MG63 (cell line): ENCODE results near the gene RNGTT. TPM values are rescaled to one million over a fixed set of nuclear protein-coding genes. Genes with fewer than 3 reads are reported as not detected.
"Not testable (repeated sequence)": the region's sequence is repeated elsewhere in the genome, so short reads cannot be mapped to it uniquely, and the experiment has no call there.

ENCODE experiments used
- DNase-seq: peaks from one replicate; pipeline ENCODE4 v3.0.0-alpha.2; 2020
- H3K27me3 ChIP-seq: fragments of 250-450 bp; sonication (Bioruptor Pico); 2 replicates; pipeline ENCODE4 v1.5.1; 2020; ENCODE audit warnings: mild to moderate bottlenecking, moderate library complexity
- H3K36me3 ChIP-seq: fragments of 250-450 bp; sonication (Bioruptor Pico); 2 replicates; pipeline ENCODE4 v1.5.1; 2020; ENCODE audit warnings: mild to moderate bottlenecking, moderate library complexity
- H3K4me3 ChIP-seq: fragments of 250-450 bp; sonication (Bioruptor Pico); 2 replicates; pipeline ENCODE4 v1.5.1; 2020; ENCODE audit warnings: mild to moderate bottlenecking, moderate library complexity
- H3K9me3 ChIP-seq: fragments of 250-450 bp; sonication (Bioruptor Pico); 2 replicates; pipeline ENCODE4 v1.5.1; 2020; ENCODE audit warnings: mild to moderate bottlenecking, moderate library complexity
- total RNA-seq: library from RNA; depleted of rRNA; stranded (reverse); fragments of >200 nt; shearing (Covaris generic); gene quantifications from 2 replicates; pipeline ENCODE4 v1.2.3, GENCODE V29; 2014; ENCODE audit warnings: low replicate concordance

Gene RNGTT
- total RNA-seq, 1 experiment from 2014 or later = 28.4 TPM

- Histone ChIP-seq H3K36me3 (no peaks in the 10 kb centered on the region), H3K9me3 (no peaks in the 10 kb centered on the region), H3K27me3 (no peaks in the 10 kb centered on the region), H3K4me3 (no peak overlapping the region)
- DNase-seq = no peak
Observed at GRCh38 chr6:88815491-88815890, 147.9 kb downstream of the RNGTT start.

GRCh38 chr6:88814909-88815308 is 148.5 kb downstream of the RNGTT start:
- Histone ChIP-seq H3K9me3 (no peaks in the 10 kb centered on the region), H3K27me3 (no peaks in the 10 kb centered on the region), H3K36me3 (no peaks in the 10 kb centered on the region), H3K4me3 (no peak overlapping the region)
- no peak for DNase-seq

GRCh38 chr6:88813045-88813444 is 150.4 kb downstream of the RNGTT start:
- no peaks in the 10 kb centered on the region for H3K36me3 ChIP-seq
- peaks cover 6% of the 10 kb centered on the region for H3K9me3 ChIP-seq
- no peak overlapping the region for H3K4me3 ChIP-seq
- DNase-seq = no peak
- no peaks in the 10 kb centered on the region for H3K27me3 ChIP-seq

- Histone ChIP-seq H3K4me3 (no peak overlapping the region), H3K36me3 (no peaks in the 10 kb centered on the region; the same call in 1 of the 2 replicates), H3K27me3 (no peaks in the 10 kb centered on the region), H3K9me3 (peaks cover 18% of the 10 kb centered on the region)
- DNase-seq = no peak
Observed at GRCh38 chr6:88810701-88811100, 152.7 kb downstream of the RNGTT start.

- H3K4me3 ChIP-seq = no peak overlapping the region
- H3K27me3 ChIP-seq = no peaks in the 10 kb centered on the region
- no peaks in the 10 kb centered on the region; the same call in 1 of the 2 replicates for H3K36me3 ChIP-seq
- H3K9me3 ChIP-seq = peaks cover 18% of the 10 kb centered on the region
- DNase-seq = no peak
Observed at GRCh38 chr6:88810089-88810488, 153.3 kb downstream of the RNGTT start.

GRCh38 chr6:88808381-88808780 is 155.0 kb downstream of the RNGTT start:
- peaks cover 18% of the 10 kb centered on the region for H3K9me3 ChIP-seq
- H3K4me3 ChIP-seq = no peak overlapping the region
- H3K27me3 ChIP-seq = no peaks in the 10 kb centered on the region
- DNase-seq = no peak
- H3K36me3 ChIP-seq = no peaks in the 10 kb centered on the region; the same call in 1 of the 2 replicates

- peaks cover 18% of the 10 kb centered on the region for H3K9me3 ChIP-seq
- H3K4me3 ChIP-seq = no peak overlapping the region
- H3K36me3 ChIP-seq = no peaks in the 10 kb centered on the region; the same call in 1 of the 2 replicates
- H3K27me3 ChIP-seq = no peaks in the 10 kb centered on the region
- DNase-seq = no peak
Observed at GRCh38 chr6:88807622-88808021, 155.8 kb downstream of the RNGTT start.

GRCh38 chr6:88806728-88807127 is 156.7 kb downstream of the RNGTT start:
- H3K27me3 ChIP-seq = no peaks in the 10 kb centered on the region
- no peak for DNase-seq
- H3K4me3 ChIP-seq = no peak overlapping the region
- H3K9me3 ChIP-seq = peaks cover 18% of the 10 kb centered on the region
- H3K36me3 ChIP-seq = no peaks in the 10 kb centered on the region; the same call in 1 of the 2 replicates

GRCh38 chr6:88804701-88805100 is 158.7 kb downstream of the RNGTT start:
- H3K27me3 ChIP-seq = no peaks in the 10 kb centered on the region
- H3K36me3 ChIP-seq = no peaks in the 10 kb centered on the region; the same call in 1 of the 2 replicates
- no peak for DNase-seq
- H3K4me3 ChIP-seq = no peak overlapping the region
- peaks cover 18% of the 10 kb centered on the region for H3K9me3 ChIP-seq

GRCh38 chr6:88785478-88785877 is 177.9 kb downstream of the RNGTT start:
- DNase-seq = no peak
- H3K27me3 ChIP-seq = no peaks in the 10 kb centered on the region
- no peak overlapping the region for H3K4me3 ChIP-seq
- no peaks in the 10 kb centered on the region for H3K9me3 ChIP-seq
- H3K36me3 ChIP-seq = no peaks in the 10 kb centered on the region

- no peaks in the 10 kb centered on the region for H3K27me3 ChIP-seq
- H3K4me3 ChIP-seq = no peak overlapping the region
- H3K36me3 ChIP-seq = no peaks in the 10 kb centered on the region
- no peaks in the 10 kb centered on the region for H3K9me3 ChIP-seq
- peak; percentile 42 for DNase-seq
Observed at GRCh38 chr6:88780714-88781389, 182.6 kb downstream of the RNGTT start.

GRCh38 chr6:88775866-88776571 is 187.4 kb downstream of the RNGTT start:
- Histone ChIP-seq H3K9me3 (no peaks in the 10 kb centered on the region), H3K36me3 (no peaks in the 10 kb centered on the region), H3K27me3 (no peaks in the 10 kb centered on the region), H3K4me3 (no peak overlapping the region)
- DNase-seq = no peak

GRCh38 chr6:88768114-88768513 is 195.3 kb downstream of the RNGTT start:
- not testable (repeated sequence) for H3K9me3 ChIP-seq, H3K36me3 ChIP-seq, H3K27me3 ChIP-seq, H3K4me3 ChIP-seq, DNase-seq

GRCh38 chr6:88764081-88764480 is 199.3 kb downstream of the RNGTT start:
- DNase-seq = no peak
- Histone ChIP-seq H3K36me3 (peaks cover 2% of the 10 kb centered on the region), H3K27me3 (no peaks in the 10 kb centered on the region)

GRCh38 chr6:88763160-88763559 is 200.3 kb downstream of the RNGTT start:
- Histone ChIP-seq H3K36me3 (peaks cover 2% of the 10 kb centered on the region; the same call in 1 of the 2 replicates), H3K9me3 (no peaks in the 10 kb centered on the region), H3K4me3 (no peak overlapping the region), H3K27me3 (no peaks in the 10 kb centered on the region)
- DNase-seq = no peak

More at GRCh38 chr6:88764081-88764480, 199.3 kb downstream of the RNGTT start:
- Histone ChIP-seq H3K9me3 (no peaks in the 10 kb centered on the region), H3K4me3 (no peak overlapping the region)

GRCh38 chr6:88761237-88762031 is 202.0 kb downstream of the RNGTT start:
- H3K4me3 ChIP-seq = no peak overlapping the region
- no peaks in the 10 kb centered on the region for H3K27me3 ChIP-seq
- H3K9me3 ChIP-seq = no peaks in the 10 kb centered on the region
- no peak for DNase-seq
- H3K36me3 ChIP-seq = peaks cover 2% of the 10 kb centered on the region; the same call in 1 of the 2 replicates

- H3K4me3 ChIP-seq = no peak overlapping the region
- DNase-seq = no peak
Observed at GRCh38 chr6:88760091-88760490, 203.3 kb downstream of the RNGTT start.

More at GRCh38 chr6:88760091-88760490, 203.3 kb downstream of the RNGTT start:
- Histone ChIP-seq H3K27me3 (no peaks in the 10 kb centered on the region), H3K9me3 (no peaks in the 10 kb centered on the region), H3K36me3 (peaks cover 2% of the 10 kb centered on the region; the same call in 1 of the 2 replicates)
